Progenitor cell of endocrine pancreas (in vitro differentiated cells): ENCODE measurements around the gene ADD3. TPM values are rescaled to one million over a fixed set of nuclear protein-coding genes. Genes with fewer than 3 reads are reported as not detected.

ENCODE experiments used
- DNase-seq: peaks from one replicate; pipeline ENCODE4 v3.0.0; 2021; ENCODE audit warnings: low spot score; ENCODE audit not compliant: unreplicated experiment
- H3K27ac Mint-ChIP-seq: 2 replicates; pipeline ENCODE4 v1.8.0; 2021; ENCODE audit warnings: mild to moderate bottlenecking, moderate library complexity, mixed read lengths
- H3K27me3 Mint-ChIP-seq: 2 replicates; pipeline ENCODE4 v1.8.0; 2021; ENCODE audit warnings: mixed read lengths
- H3K36me3 Mint-ChIP-seq: 2 replicates; pipeline ENCODE4 v1.8.0; 2022; ENCODE audit warnings: mixed read lengths; ENCODE audit not compliant: insufficient read depth
- H3K4me1 Mint-ChIP-seq: 2 replicates; pipeline ENCODE4 v1.8.0; 2021; ENCODE audit warnings: low read depth, mixed read lengths
- H3K4me3 Mint-ChIP-seq: 2 replicates; pipeline ENCODE4 v1.8.0; 2021; ENCODE audit warnings: low read depth, mild to moderate bottlenecking, moderate library complexity, mixed read lengths
- H3K9me3 Mint-ChIP-seq: 2 replicates; pipeline ENCODE4 v1.8.0; 2021; ENCODE audit warnings: low read depth, mixed read lengths
- CTCF ChIP-seq: fragments of 200-600 bp; sonication (generic); IDR thresholded peaks from one replicate; pipeline ENCODE4 v1.5.0; 2021; ENCODE audit warnings: antibody characterized with exemption, mild to moderate bottlenecking; ENCODE audit not compliant: unreplicated experiment
- total RNA-seq: library from RNA; stranded (reverse); gene quantifications from 2 replicates; pipeline ENCODE4 v1.2.1, GENCODE V29; 2021

The ADD3 gene
- total RNA-seq, 1 donor from 2014 or later, result 111 TPM

DNA sequence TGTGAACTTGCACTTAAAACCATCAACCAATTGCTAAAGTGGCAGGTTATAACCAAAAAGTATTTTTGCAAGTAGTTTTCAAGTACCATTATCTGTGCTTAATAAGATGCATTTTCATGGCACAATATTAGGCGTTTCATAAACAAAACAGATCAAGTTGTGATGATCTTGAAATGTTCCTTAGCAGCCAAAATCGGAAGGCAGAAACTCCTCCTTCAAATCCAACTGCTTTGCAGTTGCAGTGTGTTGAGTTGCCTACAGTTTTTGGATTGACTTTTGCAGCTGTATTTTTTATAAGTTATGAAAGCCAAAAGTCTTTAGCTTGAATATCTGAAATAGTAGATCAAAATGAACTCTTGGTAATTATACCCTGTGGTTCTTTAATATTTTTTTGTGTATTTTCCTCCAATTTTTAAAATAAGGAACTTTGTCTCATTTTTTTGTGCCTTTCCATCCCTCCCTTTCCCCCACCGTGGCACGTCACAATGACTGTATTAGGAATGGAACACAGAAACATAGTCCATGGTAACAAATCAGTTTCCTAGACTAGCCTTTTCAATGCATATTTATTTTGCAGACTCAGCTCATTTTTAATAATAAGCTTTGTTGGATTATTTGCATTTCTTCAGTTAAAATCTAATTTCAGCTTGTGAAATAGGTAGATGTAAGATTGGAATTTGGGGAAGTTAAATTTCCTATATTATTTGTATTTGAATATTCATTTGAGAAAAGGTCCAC is 80.8 kb downstream of the ADD3 start:
- Mint-ChIP-seq H3K36me3 (peaks cover 1% of the 10 kb centered on the region), H3K4me1 (peaks cover 9% of the 10 kb centered on the region), H3K9me3 (no peaks in the 10 kb centered on the region), H3K4me3 (no peak overlapping the region), H3K27ac (no peak overlapping the region), H3K27me3 (no peaks in the 10 kb centered on the region)
- DNase-seq, result no peak
- TF ChIP-seq CTCF, result no peak

DNA sequence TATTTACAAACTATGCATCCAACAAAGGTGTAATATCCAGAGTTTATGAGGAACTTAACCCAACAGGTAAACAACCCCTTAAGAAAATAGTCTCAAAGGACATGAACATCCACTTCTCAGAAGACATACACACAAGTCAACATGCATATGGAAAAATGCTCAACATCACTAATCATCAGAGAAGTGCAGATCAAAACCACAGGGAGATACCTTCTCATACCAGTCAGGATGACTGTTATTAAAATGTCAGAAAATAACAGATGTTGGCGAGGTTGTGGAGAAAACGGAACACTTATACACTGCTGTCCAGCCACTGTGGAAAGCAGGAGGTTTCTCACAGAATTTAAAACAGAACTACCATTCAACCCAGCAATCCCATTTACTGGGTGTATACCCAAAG is 84.0 kb downstream of the ADD3 start:
- Mint-ChIP-seq H3K4me1 (peaks cover 4% of the 10 kb centered on the region), H3K9me3 (no peaks in the 10 kb centered on the region), H3K4me3 (no peak overlapping the region), H3K36me3 (no peaks in the 10 kb centered on the region), H3K27me3 (no peaks in the 10 kb centered on the region), H3K27ac (no peak overlapping the region)
- no peak for TF ChIP-seq CTCF
- DNase-seq, result no peak

DNA sequence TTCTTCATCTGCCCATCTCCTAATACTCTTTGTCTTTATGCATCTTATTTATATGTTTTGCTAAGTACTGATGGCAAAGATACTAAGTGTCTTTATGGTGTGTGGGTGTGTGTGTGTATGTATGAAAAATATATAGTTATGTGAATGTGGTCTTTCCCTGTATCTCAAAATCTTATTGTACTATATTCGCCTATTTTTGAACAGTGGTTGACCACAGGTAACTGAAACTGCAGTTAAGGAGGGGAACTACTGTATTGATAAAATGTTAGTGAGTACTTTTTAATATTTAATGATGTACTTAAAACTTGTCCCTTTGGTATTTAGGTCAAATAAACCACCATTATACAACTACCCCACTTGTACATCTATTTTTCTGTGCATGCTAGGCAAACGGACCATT is 85.9 kb downstream of the ADD3 start:
- Mint-ChIP-seq H3K9me3 (no peaks in the 10 kb centered on the region), H3K27ac (no peak overlapping the region), H3K36me3 (no peaks in the 10 kb centered on the region), H3K27me3 (no peaks in the 10 kb centered on the region), H3K4me1 (peaks cover 4% of the 10 kb centered on the region), H3K4me3 (no peak overlapping the region)
- no peak for DNase-seq
- no peak for TF ChIP-seq CTCF

- no peak for DNase-seq
- Mint-ChIP-seq H3K4me1 (peaks cover 3% of the 10 kb centered on the region), H3K4me3 (no peak overlapping the region), H3K27me3 (no peaks in the 10 kb centered on the region), H3K9me3 (no peaks in the 10 kb centered on the region), H3K36me3 (peaks cover 2% of the 10 kb centered on the region), H3K27ac (no peak overlapping the region)
- no peak for TF ChIP-seq CTCF
These were observed 87.0 kb downstream of the ADD3 start for GRCh38 chr10:110094786-110095185.

- no peak overlapping the region for H3K27ac Mint-ChIP-seq
- no peak for DNase-seq
These were observed 93.8 kb downstream of the ADD3 start for GRCh38 chr10:110101464-110102144.

More at GRCh38 chr10:110101464-110102144, 93.8 kb downstream of the ADD3 start:
- Mint-ChIP-seq H3K4me1 (no peaks in the 10 kb centered on the region), H3K36me3 (peaks cover 13% of the 10 kb centered on the region), H3K9me3 (no peaks in the 10 kb centered on the region), H3K4me3 (no peak overlapping the region), H3K27me3 (no peaks in the 10 kb centered on the region)
- no peak for TF ChIP-seq CTCF
